A673 (cell line): Measurements from ENCODE around the gene DIP2C. TPM values are rescaled to one million over a fixed set of nuclear protein-coding genes. Genes with fewer than 3 reads are reported as not detected.

Source experiments
- BruUV-seq: library from RNA; stranded (reverse); fragments of 400-500 nt; replicated peaks from 2 replicates; lab custom pipeline; 2021; lab: Mats Ljungman, UMichigan
- CTCF ChIA-PET: fragments of 300-600 bp; sonication (Branson Sonifier 250); formaldehyde crosslinking; loops from one replicate; lab custom pipeline; 2022; ENCODE audit warnings: antibody characterized with exemption; lab: Charles Lee
- POLR2A ChIA-PET: fragments of 300-600 bp; sonication (Branson Sonifier 250); formaldehyde crosslinking; loops from one replicate; lab custom pipeline; 2022; ENCODE audit warnings: antibody characterized with exemption; ENCODE audit not compliant: low non-redundant PET; lab: Charles Lee
- DNase-seq: peaks from one replicate; pipeline ENCODE4 v3.0.0-alpha.2; 2015; ENCODE audit warnings: low spot score
- H3K27ac ChIP-seq: fragments of 200-600 bp; sonication (generic); 2 replicates; pipeline ENCODE4 v1.5.1; 2016; ENCODE audit warnings: mixed run types, low read depth, mild to moderate bottlenecking, mixed read lengths, antibody characterized with exemption, low read length; ENCODE audit not compliant: poor library complexity, severe bottlenecking
- H3K27me3 ChIP-seq: fragments of 200-600 bp; sonication (generic); replicated peaks from 2 replicates; pipeline ENCODE4 v1.6.1; 2017; ENCODE audit warnings: mixed run types, low read depth, mild to moderate bottlenecking, mixed read lengths, antibody characterized with exemption, low read length; ENCODE audit not compliant: insufficient read depth, poor library complexity
- H3K36me3 ChIP-seq: fragments of 200-600 bp; sonication (generic); 2 replicates; pipeline ENCODE4 v1.6.1; 2016; ENCODE audit warnings: mixed run types, mild to moderate bottlenecking, mixed read lengths, antibody characterized with exemption, low read length; ENCODE audit not compliant: insufficient read depth, poor library complexity, severe bottlenecking
- H3K4me1 ChIP-seq: fragments of 200-600 bp; sonication (generic); 2 replicates; pipeline ENCODE4 v1.6.1; 2017; ENCODE audit warnings: mixed run types, mild to moderate bottlenecking, mixed read lengths, antibody characterized with exemption, low read length; ENCODE audit not compliant: insufficient read depth, poor library complexity, severe bottlenecking
- H3K4me3 ChIP-seq: fragments of 200-600 bp; sonication (generic); 2 replicates; pipeline ENCODE4 v1.5.1; 2016; ENCODE audit warnings: low read depth, mixed run types, mild to moderate bottlenecking, mixed read lengths, low read length; ENCODE audit not compliant: poor library complexity, severe bottlenecking
- H3K9me3 ChIP-seq: fragments of 200-600 bp; sonication (generic); 2 replicates; pipeline ENCODE4 v1.6.1; 2016; ENCODE audit warnings: mixed run types, low read depth, mild to moderate bottlenecking, mixed read lengths, antibody characterized with exemption, low read length; ENCODE audit not compliant: poor library complexity, severe bottlenecking
- EZH2 ChIP-seq: fragments of 200-600 bp; sonication (generic); IDR thresholded peaks from 2 replicates; pipeline ENCODE4 v1.6.1; 2017; ENCODE audit warnings: borderline replicate concordance, low read depth, mild to moderate bottlenecking, mixed read lengths, antibody characterized with exemption, low read length; ENCODE audit not compliant: poor library complexity, severe bottlenecking
- intact Hi-C: fragments of 100-400 bp; cut with micrococcal nuclease; formaldehyde crosslinking; loops from one replicate; pipeline ENCODE4 v1.10.0; 2022; ENCODE audit not compliant: unreplicated experiment
- total RNA-seq: library from RNA; stranded (reverse); gene quantifications from 2 replicates; pipeline ENCODE4 v1.2.3, GENCODE V29; 2021
- TF ChIP-seq, protein P1 (sequence below): fragments of 300-800, 200-600 bp; sonication (generic); conservative IDR thresholded peaks from 2 replicates; pipeline ENCODE4 v1.5.1; 2017; ENCODE audit warnings: low read depth, mild to moderate bottlenecking, antibody characterized with exemption, low read length, moderate library complexity, mixed read lengths

DIP2C gene
- total RNA-seq, 1 experiment from 2014 or later: 13.2 TPM

GRCh38 chr10:397321-398068 lies 292.0 kb downstream of the DIP2C start:
- no peaks in the 10 kb centered on the region for H3K9me3 ChIP-seq
- TF ChIP-seq, protein P1, sequence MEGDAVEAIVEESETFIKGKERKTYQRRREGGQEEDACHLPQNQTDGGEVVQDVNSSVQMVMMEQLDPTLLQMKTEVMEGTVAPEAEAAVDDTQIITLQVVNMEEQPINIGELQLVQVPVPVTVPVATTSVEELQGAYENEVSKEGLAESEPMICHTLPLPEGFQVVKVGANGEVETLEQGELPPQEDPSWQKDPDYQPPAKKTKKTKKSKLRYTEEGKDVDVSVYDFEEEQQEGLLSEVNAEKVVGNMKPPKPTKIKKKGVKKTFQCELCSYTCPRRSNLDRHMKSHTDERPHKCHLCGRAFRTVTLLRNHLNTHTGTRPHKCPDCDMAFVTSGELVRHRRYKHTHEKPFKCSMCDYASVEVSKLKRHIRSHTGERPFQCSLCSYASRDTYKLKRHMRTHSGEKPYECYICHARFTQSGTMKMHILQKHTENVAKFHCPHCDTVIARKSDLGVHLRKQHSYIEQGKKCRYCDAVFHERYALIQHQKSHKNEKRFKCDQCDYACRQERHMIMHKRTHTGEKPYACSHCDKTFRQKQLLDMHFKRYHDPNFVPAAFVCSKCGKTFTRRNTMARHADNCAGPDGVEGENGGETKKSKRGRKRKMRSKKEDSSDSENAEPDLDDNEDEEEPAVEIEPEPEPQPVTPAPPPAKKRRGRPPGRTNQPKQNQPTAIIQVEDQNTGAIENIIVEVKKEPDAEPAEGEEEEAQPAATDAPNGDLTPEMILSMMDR: no peak
- no peak for TF ChIP-seq EZH2
- BruUV-seq: no TSS peak
- H3K36me3 ChIP-seq: no peaks in the 10 kb centered on the region
- no peak overlapping the region for H3K27ac ChIP-seq
- intact Hi-C loops: no loop called here
- DNase-seq: no peak
- POLR2A ChIA-PET: no interaction called here
- H3K4me3 ChIP-seq: no peak overlapping the region
- CTCF ChIA-PET: no interaction called here
- no peaks in the 10 kb centered on the region for H3K27me3 ChIP-seq
- no peaks in the 10 kb centered on the region for H3K4me1 ChIP-seq

DNA sequence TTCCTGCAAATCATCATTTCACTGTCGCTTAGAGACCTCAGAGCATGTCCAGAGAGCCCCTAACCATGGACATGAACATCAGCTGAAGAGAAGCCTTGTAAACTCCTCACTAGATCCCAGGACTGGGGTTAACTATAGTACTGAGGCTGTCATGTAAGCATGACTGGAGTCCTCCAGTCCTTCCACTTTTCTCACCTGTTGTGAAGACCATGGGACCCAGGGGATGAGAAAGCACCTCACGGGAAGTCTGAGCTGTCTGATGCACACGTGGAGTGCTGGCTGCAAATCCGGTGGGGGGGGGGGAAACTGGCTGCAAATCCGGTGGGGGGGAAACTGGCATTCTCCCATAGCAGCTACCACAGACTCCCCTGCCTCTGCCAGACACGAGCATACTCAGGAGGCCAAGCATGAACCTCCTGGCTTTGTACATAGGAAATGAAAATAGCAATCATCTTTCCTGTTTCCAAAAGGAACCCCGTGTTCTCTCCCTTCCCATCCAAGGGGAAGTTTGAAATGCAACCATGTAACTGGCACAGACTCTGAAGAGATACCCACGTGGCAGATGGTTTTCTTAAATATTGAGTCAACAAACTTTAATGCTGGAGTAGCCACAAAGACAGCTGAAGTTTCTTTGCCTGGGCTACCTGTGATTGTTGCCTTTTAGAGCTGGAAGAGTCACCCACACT lies 292.8 kb downstream of the DIP2C start:
- Histone ChIP-seq H3K4me3 (no peak overlapping the region), H3K9me3 (no peaks in the 10 kb centered on the region), H3K4me1 (no peaks in the 10 kb centered on the region), H3K36me3 (no peaks in the 10 kb centered on the region), H3K27ac (no peak overlapping the region), H3K27me3 (no peaks in the 10 kb centered on the region)
- CTCF ChIA-PET: no interaction called here
- TF ChIP-seq, protein P1: no peak
- TF ChIP-seq EZH2: no peak
- POLR2A ChIA-PET: no interaction called here
- no peak for DNase-seq
- no TSS peak for BruUV-seq
- intact Hi-C loops: no loop called here

DNA sequence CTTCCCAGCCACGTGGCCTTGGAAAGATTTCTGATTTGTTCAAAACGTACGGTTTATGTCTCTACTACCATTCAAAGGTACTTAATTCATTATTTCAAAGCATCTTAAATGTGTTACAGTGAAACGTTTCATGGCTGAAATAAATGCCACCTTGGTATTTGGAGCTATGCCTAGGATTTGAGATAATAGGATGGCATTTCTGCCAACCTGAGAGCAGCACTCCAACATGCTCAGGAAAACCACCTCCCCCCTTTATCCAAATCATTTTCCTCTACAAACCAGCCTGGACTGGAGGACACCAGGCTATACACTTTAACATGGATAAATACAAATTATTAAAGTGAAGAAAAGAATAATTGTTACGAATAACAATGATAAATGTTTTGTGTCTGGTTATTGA lies 293.4 kb downstream of the DIP2C start:
- no TSS peak for BruUV-seq
- intact Hi-C loops: no loop called here
- POLR2A ChIA-PET: no interaction called here
- Histone ChIP-seq H3K4me1 (no peaks in the 10 kb centered on the region), H3K27ac (no peak overlapping the region), H3K4me3 (no peak overlapping the region), H3K9me3 (no peaks in the 10 kb centered on the region), H3K36me3 (no peaks in the 10 kb centered on the region), H3K27me3 (no peaks in the 10 kb centered on the region)
- CTCF ChIA-PET: no interaction called here
- DNase-seq: no peak
- TF ChIP-seq EZH2: no peak
- TF ChIP-seq, protein P1: no peak
